ENCODE measurements around the gene ASAP2. TPM values are rescaled to one million over a fixed set of nuclear protein-coding genes. Genes with fewer than 3 reads are reported as not detected.

The ASAP2 gene
- total RNA-seq, 4 donors from 2014 or later: 33.2 to 62.1 (median 54.5) TPM

DNA sequence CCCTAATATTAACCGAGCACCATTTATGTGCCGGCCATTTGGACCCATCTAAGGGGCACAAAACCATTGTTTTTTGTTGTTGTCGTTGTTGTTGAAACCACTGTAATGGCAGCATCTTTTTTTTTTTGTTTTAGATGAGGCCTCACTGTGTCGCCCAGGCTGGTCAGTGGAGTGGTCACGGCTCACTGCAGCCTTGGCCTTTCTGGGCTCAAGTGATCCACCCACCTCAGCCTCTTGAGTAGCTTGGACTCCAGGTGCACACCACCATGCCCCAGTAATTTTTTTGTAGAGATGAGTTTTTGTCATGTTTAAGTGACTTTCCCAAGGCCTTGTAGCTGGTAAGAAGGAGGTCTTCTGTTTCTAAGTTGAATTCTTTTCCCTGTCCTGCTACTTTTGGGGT lies 33.0 kb downstream of the ASAP2 start:
- Histone ChIP-seq H3K27me3 (no peaks in the 10 kb centered on the region), H3K4me1 (peaks cover 11 to 51% (median 17%) of the 10 kb centered on the region in 4 donors), H3K4me3 (no peak overlapping the region), H3K9me3 (no peaks in the 10 kb centered on the region), H3K27ac (no peak overlapping the region), H3K36me3 (no peaks in the 10 kb centered on the region)
- no peak for DNase-seq
- intact Hi-C loops (cut with DNase I; ENCODE audit: low total_unique reads): no loop called here
- TF ChIP-seq, protein P1, sequence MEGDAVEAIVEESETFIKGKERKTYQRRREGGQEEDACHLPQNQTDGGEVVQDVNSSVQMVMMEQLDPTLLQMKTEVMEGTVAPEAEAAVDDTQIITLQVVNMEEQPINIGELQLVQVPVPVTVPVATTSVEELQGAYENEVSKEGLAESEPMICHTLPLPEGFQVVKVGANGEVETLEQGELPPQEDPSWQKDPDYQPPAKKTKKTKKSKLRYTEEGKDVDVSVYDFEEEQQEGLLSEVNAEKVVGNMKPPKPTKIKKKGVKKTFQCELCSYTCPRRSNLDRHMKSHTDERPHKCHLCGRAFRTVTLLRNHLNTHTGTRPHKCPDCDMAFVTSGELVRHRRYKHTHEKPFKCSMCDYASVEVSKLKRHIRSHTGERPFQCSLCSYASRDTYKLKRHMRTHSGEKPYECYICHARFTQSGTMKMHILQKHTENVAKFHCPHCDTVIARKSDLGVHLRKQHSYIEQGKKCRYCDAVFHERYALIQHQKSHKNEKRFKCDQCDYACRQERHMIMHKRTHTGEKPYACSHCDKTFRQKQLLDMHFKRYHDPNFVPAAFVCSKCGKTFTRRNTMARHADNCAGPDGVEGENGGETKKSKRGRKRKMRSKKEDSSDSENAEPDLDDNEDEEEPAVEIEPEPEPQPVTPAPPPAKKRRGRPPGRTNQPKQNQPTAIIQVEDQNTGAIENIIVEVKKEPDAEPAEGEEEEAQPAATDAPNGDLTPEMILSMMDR (IDR thresholded peaks at IDR 0.05): no peak
- TF ChIP-seq POLR2A (IDR thresholded peaks at IDR 0.05) (no peak), POLR2AphosphoS5 (IDR thresholded peaks at IDR 0.05) (no peak), EP300 (IDR thresholded peaks at IDR 0.05; ENCODE audit: low read depth) (no peak)
- whole genome bisulfite sequencing, 2 donors (ENCODE audit: low coverage in 1 of 2): 95 to 98% methylated on average over 5 of the region's 5 CpGs
- in situ Hi-C loops (cut with MboI; ENCODE audit: low pct_ligation_motif_present in 1 of 4, low pct_unique_long_range_greater_than_20kb in 1 of 4, low sequenced_read_pairs in 3 of 4): no loop called here

DNA sequence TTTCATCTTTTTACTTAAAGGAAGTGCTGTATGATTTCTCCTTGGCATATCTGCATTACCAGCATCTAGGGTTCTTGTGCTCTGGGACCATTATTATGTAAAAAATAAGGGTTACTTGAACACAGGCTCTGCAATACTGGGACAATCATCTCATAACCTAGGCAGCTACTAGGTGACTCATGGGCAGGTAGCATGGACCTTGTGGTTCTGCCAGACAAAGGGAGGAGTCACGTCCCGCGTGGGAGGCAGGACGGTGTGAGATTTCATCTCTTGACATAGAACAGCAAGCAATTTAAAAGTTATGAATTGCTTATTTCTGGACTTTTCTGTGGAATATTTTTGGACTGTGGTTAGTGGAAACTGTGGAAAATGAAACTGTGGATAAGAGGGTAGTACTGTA lies 34.1 kb downstream of the ASAP2 start:
- no peak for TF ChIP-seq EP300 (IDR thresholded peaks at IDR 0.05; ENCODE audit: low read depth)
- TF ChIP-seq, protein P1 (IDR thresholded peaks at IDR 0.05): no peak
- no peak for TF ChIP-seq POLR2AphosphoS5 (IDR thresholded peaks at IDR 0.05)
- no peak for TF ChIP-seq POLR2A (IDR thresholded peaks at IDR 0.05)
- Histone ChIP-seq H3K4me3 (no peak overlapping the region), H3K9me3 (no peaks in the 10 kb centered on the region), H3K36me3 (no peaks in the 10 kb centered on the region), H3K4me1 (peaks cover 4 to 51% (median 15%) of the 10 kb centered on the region in 4 donors), H3K27ac (peak overlapping the region in 1 of 4 donors; percentile 17), H3K27me3 (no peaks in the 10 kb centered on the region)
- DNase-seq: no peak
- in situ Hi-C loops (cut with MboI; ENCODE audit: low pct_ligation_motif_present in 1 of 4, low pct_unique_long_range_greater_than_20kb in 1 of 4, low sequenced_read_pairs in 3 of 4) (no loop called here), intact Hi-C loops (cut with DNase I; ENCODE audit: low total_unique reads) (no loop called here)
- WGBS, 2 donors (ENCODE audit: low coverage in 1 of 2): 70% methylated on average over 4 of the region's 4 CpGs; no CpG with 5 or more reads in 1 of the 2 donors

DNA sequence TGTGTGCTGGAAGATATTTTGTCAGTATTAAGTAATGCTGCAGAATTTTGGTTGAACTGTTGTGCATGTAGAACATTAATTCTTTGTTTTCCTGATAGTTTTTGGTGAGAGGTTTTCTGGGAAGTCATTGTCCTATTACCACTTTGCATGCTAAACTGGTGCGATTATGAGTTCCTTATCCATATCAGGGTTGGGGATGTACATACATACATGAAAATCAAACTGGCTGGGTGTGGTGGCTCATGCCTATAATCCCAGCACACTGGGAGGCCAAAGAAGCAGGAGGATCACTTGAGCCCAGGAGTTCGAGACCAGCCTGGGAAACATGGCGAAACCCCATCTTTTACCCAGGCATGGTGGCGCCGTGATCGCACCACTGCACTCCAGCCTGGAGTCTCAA lies 34.6 kb downstream of the ASAP2 start:
- 92 to 96% methylated on average over 6 of the region's 6 CpGs for WGBS, 2 donors (ENCODE audit: low coverage in 1 of 2)
- H3K27me3 ChIP-seq: no peaks in the 10 kb centered on the region
- H3K9me3 ChIP-seq: no peaks in the 10 kb centered on the region
- no peaks in the 10 kb centered on the region for H3K36me3 ChIP-seq
- no peak overlapping the region for H3K4me3 ChIP-seq
- no peak for TF ChIP-seq EP300 (IDR thresholded peaks at IDR 0.05; ENCODE audit: low read depth)
- TF ChIP-seq POLR2AphosphoS5 (IDR thresholded peaks at IDR 0.05): no peak
- TF ChIP-seq, protein P1 (IDR thresholded peaks at IDR 0.05): no peak
- TF ChIP-seq POLR2A (IDR thresholded peaks at IDR 0.05): no peak
- in situ Hi-C loops (cut with MboI; ENCODE audit: low pct_ligation_motif_present in 1 of 4, low pct_unique_long_range_greater_than_20kb in 1 of 4, low sequenced_read_pairs in 3 of 4) (no loop called here), intact Hi-C loops (cut with DNase I; ENCODE audit: low total_unique reads) (no loop called here)
- no peak overlapping the region for H3K27ac ChIP-seq
- no peak for DNase-seq
- peaks cover 6 to 51% (median 18%) of the 10 kb centered on the region in 4 donors for H3K4me1 ChIP-seq

DNA sequence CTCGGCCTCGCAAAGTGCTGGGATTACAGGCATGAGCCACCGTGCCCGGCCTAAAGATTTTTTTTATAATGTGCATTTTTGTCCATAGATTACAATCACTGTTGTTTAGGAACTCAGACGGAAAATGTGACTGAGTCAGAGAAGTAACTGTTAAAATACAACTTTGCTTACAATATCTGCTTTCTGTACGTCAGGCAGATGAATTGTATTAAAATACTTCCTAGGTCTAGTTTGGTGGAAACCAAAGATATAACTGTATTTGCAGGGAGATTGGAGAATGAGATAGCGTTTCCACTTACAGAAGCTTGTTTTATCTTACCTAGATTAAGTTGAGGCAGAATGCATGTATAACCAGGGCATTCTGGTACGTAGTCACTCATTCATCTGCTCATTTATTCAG lies 36.7 kb downstream of the ASAP2 start:
- intact Hi-C loops (cut with DNase I; ENCODE audit: low total_unique reads) (no loop called here), in situ Hi-C loops (cut with MboI; ENCODE audit: low pct_ligation_motif_present in 1 of 4, low pct_unique_long_range_greater_than_20kb in 1 of 4, low sequenced_read_pairs in 3 of 4) (no loop called here)
- Histone ChIP-seq H3K4me3 (no peak overlapping the region), H3K27me3 (no peaks in the 10 kb centered on the region), H3K36me3 (no peaks in the 10 kb centered on the region), H3K27ac (no peak overlapping the region), H3K9me3 (no peaks in the 10 kb centered on the region), H3K4me1 (peaks cover 20 to 62% (median 38%) of the 10 kb centered on the region in 4 donors)
- WGBS, 2 donors (ENCODE audit: low coverage in 1 of 2): 90 to 97% methylated on average over 4 to 8 of the region's 8 CpGs
- no peak for TF ChIP-seq POLR2A (IDR thresholded peaks at IDR 0.05)
- TF ChIP-seq POLR2AphosphoS5 (IDR thresholded peaks at IDR 0.05): no peak
- DNase-seq: no peak

DNA sequence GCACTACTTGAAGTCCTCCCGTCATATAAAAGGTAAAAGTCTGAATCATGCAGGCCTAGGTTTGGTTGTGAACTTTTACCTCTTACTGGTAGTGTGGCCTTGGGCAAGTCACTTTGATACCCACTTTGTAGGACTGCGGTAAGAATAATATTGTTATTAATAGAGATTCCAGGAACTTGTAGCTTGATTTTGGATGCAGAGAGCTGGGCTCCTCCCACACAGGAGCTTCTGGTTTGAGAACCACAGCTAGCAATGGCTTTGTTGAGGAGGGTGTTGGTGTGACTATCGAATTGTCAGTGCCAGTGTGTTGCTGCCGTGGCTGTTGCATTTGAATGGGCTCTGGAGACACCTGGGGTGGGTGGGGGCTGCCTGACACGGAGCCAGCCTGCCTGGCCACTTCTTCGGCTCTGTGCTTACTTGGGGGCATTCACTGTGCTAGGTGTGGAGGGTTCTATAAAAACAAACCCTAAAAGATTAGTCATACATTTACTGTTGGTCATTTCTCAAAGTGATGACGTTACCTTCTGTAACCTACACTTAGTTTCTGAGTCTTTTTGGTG lies 38.5 kb downstream of the ASAP2 start:
- H3K27me3 ChIP-seq: no peaks in the 10 kb centered on the region
- no peaks in the 10 kb centered on the region for H3K9me3 ChIP-seq
- H3K4me3 ChIP-seq: no peak overlapping the region
- intact Hi-C loops (cut with DNase I; ENCODE audit: low total_unique reads): no loop called here
- peak overlapping the region; percentile 56 to 74 (median 68) for H3K27ac ChIP-seq
- TF ChIP-seq POLR2AphosphoS5 (IDR thresholded peaks at IDR 0.05) (peak in 1 of 3 donors; percentile 28), POLR2A (IDR thresholded peaks at IDR 0.05) (no peak)
- no peaks in the 10 kb centered on the region for H3K36me3 ChIP-seq
- DNase-seq: no peak
- 47 to 80% methylated on average over 1 to 7 of the region's 7 CpGs for WGBS, 2 donors (ENCODE audit: low coverage in 1 of 2)
- in situ Hi-C loops (cut with MboI; ENCODE audit: low pct_ligation_motif_present in 1 of 4, low pct_unique_long_range_greater_than_20kb in 1 of 4, low sequenced_read_pairs in 3 of 4): no loop called here
- H3K4me1 ChIP-seq: peaks cover 27 to 72% (median 53%) of the 10 kb centered on the region in 4 donors

Data from transverse colon (tissue), 4 donors.